ENCODE data around the gene SYNE1. TPM values are rescaled to one million over a fixed set of nuclear protein-coding genes. Genes with fewer than 3 reads are reported as not detected.

The SYNE1 gene
- total RNA-seq, 1 experiment from 2014 or later: 6.5 TPM

DNA sequence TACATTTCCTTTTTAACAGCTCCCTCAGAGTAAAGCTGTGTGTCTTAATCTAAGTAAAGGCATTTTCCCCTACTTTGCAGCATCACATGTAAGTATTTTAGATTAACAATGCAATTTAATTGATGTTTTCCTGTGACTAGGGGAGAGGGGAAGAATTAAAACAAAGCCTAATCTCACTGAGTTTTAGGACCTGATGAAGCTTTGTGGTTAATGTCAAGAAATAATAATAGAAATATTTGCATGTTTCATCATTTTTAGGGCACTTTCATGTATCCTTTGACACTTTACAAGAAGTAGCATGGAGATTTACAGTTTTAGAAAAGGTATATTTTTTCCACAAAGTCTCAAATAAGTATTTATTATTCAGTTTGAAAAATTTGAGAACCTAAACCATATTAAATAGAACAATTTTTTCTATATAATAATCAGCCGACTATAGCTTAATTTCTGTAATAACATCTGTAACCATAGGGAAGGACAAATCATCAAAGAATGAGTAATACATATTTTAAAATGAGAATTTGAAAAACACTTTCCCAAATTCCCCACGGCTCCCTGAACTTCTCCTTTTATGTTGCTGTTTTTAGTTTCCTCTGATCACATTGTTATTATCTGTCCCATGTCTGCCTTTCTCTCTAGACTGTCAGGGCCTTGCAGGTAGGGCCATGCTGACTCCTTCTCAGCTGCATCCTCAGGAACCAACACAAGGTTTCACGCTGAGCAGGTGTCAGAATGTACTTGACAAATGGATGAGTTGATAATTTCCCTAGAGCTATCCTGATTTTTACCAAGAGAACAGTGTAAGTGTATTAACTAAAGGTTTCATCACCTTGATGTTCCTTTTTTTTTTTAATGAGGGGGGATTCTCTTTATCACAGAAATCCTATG lies 338.1 kb downstream of the SYNE1 start (continued):
- TF ChIP-seq KAT7 (CRISPR knock-in tag; IDR thresholded peaks at IDR 0.05; ENCODE audit: borderline replicate concordance): no peak
- TF ChIP-seq CREM (CRISPR knock-in tag; IDR thresholded peaks at IDR 0.05): no peak
- TF ChIP-seq GRHL2 (CRISPR knock-in tag; IDR thresholded peaks at IDR 0.05; ENCODE audit: insufficient replicate concordance, severe bottlenecking): no peak

DNA sequence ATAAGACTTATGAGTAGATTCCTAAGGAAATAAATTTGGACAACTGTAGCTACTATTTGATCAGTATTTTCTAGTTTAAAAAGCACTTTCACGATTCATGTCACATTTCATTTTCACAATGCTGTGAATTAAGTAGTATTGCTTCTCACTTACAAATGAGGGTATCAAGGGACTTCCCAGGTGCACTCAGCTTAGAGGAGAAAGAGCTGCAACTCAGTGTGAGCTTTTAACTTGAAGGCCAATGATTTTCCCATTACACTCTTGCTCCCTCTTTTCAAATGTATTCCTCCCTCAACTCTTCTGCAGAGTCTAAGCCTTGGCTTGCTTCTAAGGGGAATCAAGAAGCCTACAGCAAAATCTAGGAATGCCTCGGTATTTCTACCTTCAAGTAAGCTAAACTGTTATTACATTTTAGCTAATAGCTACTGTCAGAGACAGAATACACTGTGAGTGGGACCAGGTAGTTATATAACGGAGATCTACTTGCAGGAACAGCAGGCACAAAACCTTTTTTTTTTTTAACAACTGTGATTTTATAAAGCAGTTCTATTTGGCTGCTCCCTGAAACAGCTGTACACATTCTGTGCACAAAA lies 339.0 kb downstream of the SYNE1 start:
- Mint-ChIP-seq H3K4me3 (no peak overlapping the region), H3K27me3 (ENCODE audit: low read depth) (no peaks in the 10 kb centered on the region), H3K4me1 (peaks cover 47% of the 10 kb centered on the region), H3K27ac (peak overlapping the region; percentile 3; the same call in 1 of the 2 replicates), H3K9me3 (no peaks in the 10 kb centered on the region), H3K36me3 (no peaks in the 10 kb centered on the region)
- ChIA-PET CTCF (interaction anchor here (0.9 to 1.3 kb wide), 4 partner anchors 24 to 650 kb away, joined by 3 to 4 read pairs (median 4); no protein-coding TSS in a partner anchor), POLR2A (no interaction called here)
- ATAC-seq (no peak), DNase-seq (ENCODE audit: low spot score) (no peak)
- TF ChIP-seq NR2C2 (CRISPR knock-in tag; IDR thresholded peaks at IDR 0.05) (no peak), FOXJ3 (CRISPR knock-in tag; IDR thresholded peaks at IDR 0.05; ENCODE audit: borderline replicate concordance) (no peak), ETV6 (CRISPR knock-in tag; IDR thresholded peaks at IDR 0.05) (no peak), EMX1 (CRISPR knock-in tag; IDR thresholded peaks at IDR 0.05) (no peak), GABPB1 (CRISPR knock-in tag; IDR thresholded peaks at IDR 0.05) (no peak), JAZF1 (CRISPR knock-in tag; IDR thresholded peaks at IDR 0.05) (no peak), ZNF263 (CRISPR knock-in tag; IDR thresholded peaks at IDR 0.05; ENCODE audit: low read depth) (no peak), SMAD3 (CRISPR knock-in tag; IDR thresholded peaks at IDR 0.05; ENCODE audit: borderline replicate concordance) (no peak)
- TF ChIP-seq, protein P1, sequence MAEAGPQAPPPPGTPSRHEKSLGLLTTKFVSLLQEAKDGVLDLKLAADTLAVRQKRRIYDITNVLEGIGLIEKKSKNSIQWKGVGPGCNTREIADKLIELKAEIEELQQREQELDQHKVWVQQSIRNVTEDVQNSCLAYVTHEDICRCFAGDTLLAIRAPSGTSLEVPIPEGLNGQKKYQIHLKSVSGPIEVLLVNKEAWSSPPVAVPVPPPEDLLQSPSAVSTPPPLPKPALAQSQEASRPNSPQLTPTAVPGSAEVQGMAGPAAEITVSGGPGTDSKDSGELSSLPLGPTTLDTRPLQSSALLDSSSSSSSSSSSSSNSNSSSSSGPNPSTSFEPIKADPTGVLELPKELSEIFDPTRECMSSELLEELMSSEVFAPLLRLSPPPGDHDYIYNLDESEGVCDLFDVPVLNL (CRISPR knock-in tag; IDR thresholded peaks at IDR 0.05; ENCODE audit: borderline replicate concordance, low read depth): no peak
- TF ChIP-seq, protein P2, sequence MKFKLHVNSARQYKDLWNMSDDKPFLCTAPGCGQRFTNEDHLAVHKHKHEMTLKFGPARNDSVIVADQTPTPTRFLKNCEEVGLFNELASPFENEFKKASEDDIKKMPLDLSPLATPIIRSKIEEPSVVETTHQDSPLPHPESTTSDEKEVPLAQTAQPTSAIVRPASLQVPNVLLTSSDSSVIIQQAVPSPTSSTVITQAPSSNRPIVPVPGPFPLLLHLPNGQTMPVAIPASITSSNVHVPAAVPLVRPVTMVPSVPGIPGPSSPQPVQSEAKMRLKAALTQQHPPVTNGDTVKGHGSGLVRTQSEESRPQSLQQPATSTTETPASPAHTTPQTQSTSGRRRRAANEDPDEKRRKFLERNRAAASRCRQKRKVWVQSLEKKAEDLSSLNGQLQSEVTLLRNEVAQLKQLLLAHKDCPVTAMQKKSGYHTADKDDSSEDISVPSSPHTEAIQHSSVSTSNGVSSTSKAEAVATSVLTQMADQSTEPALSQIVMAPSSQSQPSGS (CRISPR knock-in tag; IDR thresholded peaks at IDR 0.05; ENCODE audit: borderline replicate concordance, low read depth): no peak
- TF ChIP-seq, protein P3, sequence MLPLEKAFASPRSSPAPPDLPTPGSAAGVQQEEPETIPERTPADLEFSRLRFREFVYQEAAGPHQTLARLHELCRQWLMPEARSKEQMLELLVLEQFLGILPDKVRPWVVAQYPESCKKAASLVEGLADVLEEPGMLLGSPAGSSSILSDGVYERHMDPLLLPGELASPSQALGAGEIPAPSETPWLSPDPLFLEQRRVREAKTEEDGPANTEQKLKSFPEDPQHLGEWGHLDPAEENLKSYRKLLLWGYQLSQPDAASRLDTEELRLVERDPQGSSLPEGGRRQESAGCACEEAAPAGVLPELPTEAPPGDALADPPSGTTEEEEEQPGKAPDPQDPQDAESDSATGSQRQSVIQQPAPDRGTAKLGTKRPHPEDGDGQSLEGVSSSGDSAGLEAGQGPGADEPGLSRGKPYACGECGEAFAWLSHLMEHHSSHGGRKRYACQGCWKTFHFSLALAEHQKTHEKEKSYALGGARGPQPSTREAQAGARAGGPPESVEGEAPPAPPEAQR (CRISPR knock-in tag; IDR thresholded peaks at IDR 0.05): no peak
- TF ChIP-seq, protein P4, sequence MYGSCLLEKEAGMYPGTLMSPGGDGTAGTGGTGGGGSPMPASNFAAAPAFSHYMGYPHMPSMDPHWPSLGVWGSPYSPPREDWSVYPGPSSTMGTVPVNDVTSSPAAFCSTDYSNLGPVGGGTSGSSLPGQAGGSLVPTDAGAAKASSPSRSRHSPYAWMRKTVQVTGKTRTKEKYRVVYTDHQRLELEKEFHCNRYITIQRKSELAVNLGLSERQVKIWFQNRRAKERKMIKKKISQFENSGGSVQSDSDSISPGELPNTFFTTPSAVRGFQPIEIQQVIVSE (CRISPR knock-in tag; IDR thresholded peaks at IDR 0.05; ENCODE audit: borderline replicate concordance): no peak
- TF ChIP-seq, protein P5, sequence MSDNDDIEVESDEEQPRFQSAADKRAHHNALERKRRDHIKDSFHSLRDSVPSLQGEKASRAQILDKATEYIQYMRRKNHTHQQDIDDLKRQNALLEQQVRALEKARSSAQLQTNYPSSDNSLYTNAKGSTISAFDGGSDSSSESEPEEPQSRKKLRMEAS (CRISPR knock-in tag; IDR thresholded peaks at IDR 0.05): no peak
- TF ChIP-seq, protein P6, sequence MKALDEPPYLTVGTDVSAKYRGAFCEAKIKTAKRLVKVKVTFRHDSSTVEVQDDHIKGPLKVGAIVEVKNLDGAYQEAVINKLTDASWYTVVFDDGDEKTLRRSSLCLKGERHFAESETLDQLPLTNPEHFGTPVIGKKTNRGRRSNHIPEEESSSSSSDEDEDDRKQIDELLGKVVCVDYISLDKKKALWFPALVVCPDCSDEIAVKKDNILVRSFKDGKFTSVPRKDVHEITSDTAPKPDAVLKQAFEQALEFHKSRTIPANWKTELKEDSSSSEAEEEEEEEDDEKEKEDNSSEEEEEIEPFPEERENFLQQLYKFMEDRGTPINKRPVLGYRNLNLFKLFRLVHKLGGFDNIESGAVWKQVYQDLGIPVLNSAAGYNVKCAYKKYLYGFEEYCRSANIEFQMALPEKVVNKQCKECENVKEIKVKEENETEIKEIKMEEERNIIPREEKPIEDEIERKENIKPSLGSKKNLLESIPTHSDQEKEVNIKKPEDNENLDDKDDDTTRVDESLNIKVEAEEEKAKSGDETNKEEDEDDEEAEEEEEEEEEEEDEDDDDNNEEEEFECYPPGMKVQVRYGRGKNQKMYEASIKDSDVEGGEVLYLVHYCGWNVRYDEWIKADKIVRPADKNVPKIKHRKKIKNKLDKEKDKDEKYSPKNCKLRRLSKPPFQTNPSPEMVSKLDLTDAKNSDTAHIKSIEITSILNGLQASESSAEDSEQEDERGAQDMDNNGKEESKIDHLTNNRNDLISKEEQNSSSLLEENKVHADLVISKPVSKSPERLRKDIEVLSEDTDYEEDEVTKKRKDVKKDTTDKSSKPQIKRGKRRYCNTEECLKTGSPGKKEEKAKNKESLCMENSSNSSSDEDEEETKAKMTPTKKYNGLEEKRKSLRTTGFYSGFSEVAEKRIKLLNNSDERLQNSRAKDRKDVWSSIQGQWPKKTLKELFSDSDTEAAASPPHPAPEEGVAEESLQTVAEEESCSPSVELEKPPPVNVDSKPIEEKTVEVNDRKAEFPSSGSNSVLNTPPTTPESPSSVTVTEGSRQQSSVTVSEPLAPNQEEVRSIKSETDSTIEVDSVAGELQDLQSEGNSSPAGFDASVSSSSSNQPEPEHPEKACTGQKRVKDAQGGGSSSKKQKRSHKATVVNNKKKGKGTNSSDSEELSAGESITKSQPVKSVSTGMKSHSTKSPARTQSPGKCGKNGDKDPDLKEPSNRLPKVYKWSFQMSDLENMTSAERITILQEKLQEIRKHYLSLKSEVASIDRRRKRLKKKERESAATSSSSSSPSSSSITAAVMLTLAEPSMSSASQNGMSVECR (CRISPR knock-in tag; IDR thresholded peaks at IDR 0.05; ENCODE audit: borderline replicate concordance): no peak

Data from WTC11 (cell line).